ENCODE results near the gene HNRNPU. TPM values are rescaled to one million over a fixed set of nuclear protein-coding genes. Genes with fewer than 3 reads are reported as not detected.

Gene HNRNPU
- polyA plus RNA-seq, 1 donor from 2014 or later: 346 TPM

DNA sequence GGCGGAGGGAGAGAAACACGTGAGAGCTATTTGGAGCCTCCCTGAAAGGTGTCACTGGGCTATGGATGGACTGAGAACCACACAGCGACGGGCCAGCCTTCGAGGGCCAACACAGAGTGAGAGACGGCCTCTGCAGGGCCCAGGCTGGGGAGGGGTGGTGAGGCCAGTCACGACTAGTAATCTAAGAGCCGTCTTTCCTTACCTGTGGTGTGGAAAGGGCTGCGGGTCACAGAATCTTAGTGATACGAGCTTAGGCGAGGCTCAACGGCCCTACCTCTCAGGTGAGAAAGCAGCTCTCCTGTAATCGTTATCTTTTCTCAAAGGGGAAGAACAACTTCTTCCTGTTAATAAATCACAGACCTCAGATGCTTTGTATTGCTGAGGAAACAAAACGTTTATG lies 62.3 kb downstream of the HNRNPU start:
- no peaks in the 10 kb centered on the region for H3K9me2 ChIP-seq (ENCODE audit: insufficient read depth, low read length)
- no peak overlapping the region for H3K4me3 ChIP-seq (ENCODE audit: low read length)
- TF ChIP-seq EP300 (conservative IDR thresholded peaks at IDR 0.05; ENCODE audit: poor library complexity, severe bottlenecking): no peak
- TF ChIP-seq CTCF (IDR thresholded peaks at IDR 0.05; ENCODE audit: poor library complexity, severe bottlenecking): no peak
- TF ChIP-seq MXI1 (conservative IDR thresholded peaks at IDR 0.05; ENCODE audit: poor library complexity, severe bottlenecking): no peak
- TF ChIP-seq SMC3 (conservative IDR thresholded peaks at IDR 0.05; ENCODE audit: poor library complexity): no peak
- no peak for TF ChIP-seq EZH2 (IDR thresholded peaks at IDR 0.05; ENCODE audit: borderline replicate concordance, insufficient read depth, low read length, poor library complexity, severe bottlenecking)
- TF ChIP-seq RAD21 (conservative IDR thresholded peaks at IDR 0.05): no peak
- TF ChIP-seq, protein P1, sequence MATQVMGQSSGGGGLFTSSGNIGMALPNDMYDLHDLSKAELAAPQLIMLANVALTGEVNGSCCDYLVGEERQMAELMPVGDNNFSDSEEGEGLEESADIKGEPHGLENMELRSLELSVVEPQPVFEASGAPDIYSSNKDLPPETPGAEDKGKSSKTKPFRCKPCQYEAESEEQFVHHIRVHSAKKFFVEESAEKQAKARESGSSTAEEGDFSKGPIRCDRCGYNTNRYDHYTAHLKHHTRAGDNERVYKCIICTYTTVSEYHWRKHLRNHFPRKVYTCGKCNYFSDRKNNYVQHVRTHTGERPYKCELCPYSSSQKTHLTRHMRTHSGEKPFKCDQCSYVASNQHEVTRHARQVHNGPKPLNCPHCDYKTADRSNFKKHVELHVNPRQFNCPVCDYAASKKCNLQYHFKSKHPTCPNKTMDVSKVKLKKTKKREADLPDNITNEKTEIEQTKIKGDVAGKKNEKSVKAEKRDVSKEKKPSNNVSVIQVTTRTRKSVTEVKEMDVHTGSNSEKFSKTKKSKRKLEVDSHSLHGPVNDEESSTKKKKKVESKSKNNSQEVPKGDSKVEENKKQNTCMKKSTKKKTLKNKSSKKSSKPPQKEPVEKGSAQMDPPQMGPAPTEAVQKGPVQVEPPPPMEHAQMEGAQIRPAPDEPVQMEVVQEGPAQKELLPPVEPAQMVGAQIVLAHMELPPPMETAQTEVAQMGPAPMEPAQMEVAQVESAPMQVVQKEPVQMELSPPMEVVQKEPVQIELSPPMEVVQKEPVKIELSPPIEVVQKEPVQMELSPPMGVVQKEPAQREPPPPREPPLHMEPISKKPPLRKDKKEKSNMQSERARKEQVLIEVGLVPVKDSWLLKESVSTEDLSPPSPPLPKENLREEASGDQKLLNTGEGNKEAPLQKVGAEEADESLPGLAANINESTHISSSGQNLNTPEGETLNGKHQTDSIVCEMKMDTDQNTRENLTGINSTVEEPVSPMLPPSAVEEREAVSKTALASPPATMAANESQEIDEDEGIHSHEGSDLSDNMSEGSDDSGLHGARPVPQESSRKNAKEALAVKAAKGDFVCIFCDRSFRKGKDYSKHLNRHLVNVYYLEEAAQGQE (IDR thresholded peaks at IDR 0.05; ENCODE audit: borderline replicate concordance): no peak
- no peak for TF ChIP-seq POLR2AphosphoS5 (IDR thresholded peaks at IDR 0.05)
- TF ChIP-seq TAF1 (IDR thresholded peaks at IDR 0.05; ENCODE audit: low read depth): no peak
- H3K9ac ChIP-seq (ENCODE audit: low read length): no peak overlapping the region
- H3F3A ChIP-seq (ENCODE audit: insufficient read depth, low read length, poor library complexity, severe bottlenecking): no peaks in the 10 kb centered on the region
- no peaks in the 10 kb centered on the region for H3K36me3 ChIP-seq (ENCODE audit: insufficient read depth, low read length)
- H3K4me2 ChIP-seq (ENCODE audit: low read length): no peak overlapping the region
- no peak overlapping the region for H2AFZ ChIP-seq (ENCODE audit: low read depth, low read length)
- H3K79me2 ChIP-seq (replicated peaks; ENCODE audit: insufficient read depth, low read length): no peaks in the 10 kb centered on the region
- no peaks in the 10 kb centered on the region for H3K27me3 ChIP-seq (ENCODE audit: insufficient read depth, low read depth, low read length)
- H4K20me1 ChIP-seq (ENCODE audit: insufficient read depth): no peaks in the 10 kb centered on the region
- no peak overlapping the region for H3K27ac ChIP-seq (ENCODE audit: low read length)
- H3K9me3 ChIP-seq (ENCODE audit: low read length): no peaks in the 10 kb centered on the region

DNA sequence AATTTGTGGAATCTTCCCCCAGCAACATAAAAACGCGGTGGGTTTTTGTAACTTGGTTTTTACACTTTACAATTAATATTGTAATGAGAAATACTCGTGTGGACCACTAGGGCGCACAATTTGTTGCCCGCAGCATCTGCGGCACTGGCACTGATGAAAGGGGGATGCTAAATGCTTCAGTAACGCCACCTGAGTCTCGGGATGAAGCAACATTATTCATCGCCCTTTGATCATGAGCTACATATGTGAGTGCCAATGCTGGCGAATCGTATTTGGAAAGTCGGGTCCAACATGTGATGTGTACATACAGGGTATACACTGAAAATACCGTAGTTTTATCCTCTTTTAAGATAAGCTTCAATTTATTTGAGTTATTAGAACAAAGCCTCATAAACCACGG lies 63.1 kb downstream of the HNRNPU start:
- H3K27me3 ChIP-seq (ENCODE audit: insufficient read depth, low read depth, low read length): no peaks in the 10 kb centered on the region
- no peaks in the 10 kb centered on the region for H3K79me2 ChIP-seq (replicated peaks; ENCODE audit: insufficient read depth, low read length)
- no peak overlapping the region for H3K9ac ChIP-seq (ENCODE audit: low read length)
- no peaks in the 10 kb centered on the region for H3K9me3 ChIP-seq (ENCODE audit: low read length)
- no peak for TF ChIP-seq CTCF (IDR thresholded peaks at IDR 0.05; ENCODE audit: poor library complexity, severe bottlenecking)
- no peak for TF ChIP-seq SMC3 (conservative IDR thresholded peaks at IDR 0.05; ENCODE audit: poor library complexity)
- no peak for TF ChIP-seq RAD21 (conservative IDR thresholded peaks at IDR 0.05)
- TF ChIP-seq EP300 (conservative IDR thresholded peaks at IDR 0.05; ENCODE audit: poor library complexity, severe bottlenecking): no peak
- no peak for TF ChIP-seq TAF1 (IDR thresholded peaks at IDR 0.05; ENCODE audit: low read depth)
- TF ChIP-seq MXI1 (conservative IDR thresholded peaks at IDR 0.05; ENCODE audit: poor library complexity, severe bottlenecking): no peak
- TF ChIP-seq, protein P1 (IDR thresholded peaks at IDR 0.05; ENCODE audit: borderline replicate concordance): no peak
- no peak for TF ChIP-seq POLR2AphosphoS5 (IDR thresholded peaks at IDR 0.05)
- TF ChIP-seq EZH2 (IDR thresholded peaks at IDR 0.05; ENCODE audit: borderline replicate concordance, insufficient read depth, low read length, poor library complexity, severe bottlenecking): no peak
- H3K9me2 ChIP-seq (ENCODE audit: insufficient read depth, low read length): no peaks in the 10 kb centered on the region
- H4K20me1 ChIP-seq (ENCODE audit: insufficient read depth): no peaks in the 10 kb centered on the region
- no peak overlapping the region for H3K4me3 ChIP-seq (ENCODE audit: low read length)
- no peak overlapping the region for H3K4me2 ChIP-seq (ENCODE audit: low read length)
- no peak overlapping the region for H2AFZ ChIP-seq (ENCODE audit: low read depth, low read length)
- no peaks in the 10 kb centered on the region for H3K36me3 ChIP-seq (ENCODE audit: insufficient read depth, low read length)
- H3K27ac ChIP-seq (ENCODE audit: low read length): no peak overlapping the region
- H3F3A ChIP-seq (ENCODE audit: insufficient read depth, low read length, poor library complexity, severe bottlenecking): no peaks in the 10 kb centered on the region

Data from neural cell (in vitro differentiated cells).